ENCODE data around the gene ANKRD61.
"Not testable (repeated sequence)": the region's sequence is repeated elsewhere in the genome, so short reads cannot be mapped to it uniquely, and the experiment has no call there.

The ANKRD61 gene

GRCh38 chr7:6032167-6032566, 991 bp downstream of the ANKRD61 start:
- no peak for DNase-seq

GRCh38 chr7:6032641-6033040, 1.5 kb downstream of the ANKRD61 start:
- no peak for DNase-seq

GRCh38 chr7:6035165-6035564, 4.0 kb downstream of the ANKRD61 start:
- no peak for DNase-seq

- no peak for DNase-seq
These were observed 4.5 kb downstream of the ANKRD61 start for GRCh38 chr7:6035686-6036085.

GRCh38 chr7:6049780-6050179, 18.6 kb downstream of the ANKRD61 start:
- DNase-seq, result no peak

- DNase-seq, result not testable (repeated sequence)
These were observed 20.0 kb downstream of the ANKRD61 start for GRCh38 chr7:6051185-6051584.

GRCh38 chr7:6056616-6057015, 25.4 kb downstream of the ANKRD61 start:
- no peak for DNase-seq

GRCh38 chr7:6057316-6058129, 26.3 kb downstream of the ANKRD61 start:
- DNase-seq, result no peak

GRCh38 chr7:6059941-6060340, 28.8 kb downstream of the ANKRD61 start:
- DNase-seq, result not testable (repeated sequence)

GRCh38 chr7:6071406-6071805, 40.2 kb downstream of the ANKRD61 start:
- no peak for DNase-seq

- no peak for DNase-seq
These were observed 43.6 kb downstream of the ANKRD61 start for GRCh38 chr7:6074612-6075380.

GRCh38 chr7:6078548-6078947, 47.4 kb downstream of the ANKRD61 start:
- no peak for DNase-seq

GRCh38 chr7:6083047-6083446, 51.9 kb downstream of the ANKRD61 start:
- not testable (repeated sequence) for DNase-seq
